Right atrium auricular region (tissue), 2 donors: ENCODE measurements around the gene CUL1. TPM values are rescaled to one million over a fixed set of nuclear protein-coding genes. Genes with fewer than 3 reads are reported as not detected.

Experiments used
- DNase-seq: peaks from one replicate; pipeline ENCODE4 v3.0.0-alpha.2; 2019; ENCODE audit warnings: low spot score
- H3K27ac ChIP-seq, 2 donors: fragments of 200-600 bp; sonication (generic); 1 replicate in 1 of 2; 2 replicates in 1 of 2; pipeline ENCODE4 v1.5.1; 2016 to 2019
- H3K27me3 ChIP-seq, 2 donors: fragments of 200-600 bp; sonication (generic); one replicate each; pipeline versions ENCODE4 v1.5.1 to v1.6.0; 2017 to 2019
- H3K36me3 ChIP-seq: fragments of 200-600 bp; sonication (generic); one replicate; pipeline ENCODE4 v1.5.1; 2016
- H3K4me1 ChIP-seq, 2 donors: fragments of 200-600 bp; sonication (generic); one replicate each; pipeline versions ENCODE4 v1.5.1 to v1.6.0; 2017 to 2019
- H3K4me3 ChIP-seq, 2 donors: fragments of 200-600 bp; sonication (generic); 1 replicate in 1 of 2; 2 replicates in 1 of 2; pipeline ENCODE4 v1.5.1; 2017 to 2019; ENCODE audit warnings: mild to moderate bottlenecking in 1 of 2, moderate library complexity in 1 of 2
- H3K9me3 ChIP-seq, 2 donors: fragments of 200-600 bp; sonication (generic); one replicate each; pipeline ENCODE4 v1.5.1; 2019
- CTCF ChIP-seq, 2 donors: fragments of 200-600 bp; sonication (generic); IDR thresholded peaks; one replicate each; pipeline ENCODE4 v1.5.1; 2019; ENCODE audit warnings: antibody characterized with exemption in 2 of 2
- total RNA-seq, 2 donors: library from RNA; depleted of rRNA; stranded (reverse); fragments of >200 nt; gene quantifications; one replicate each; pipeline ENCODE4 v1.1.0, GENCODE V29; 2016

Gene CUL1
- total RNA-seq, 2 donors from 2014 or later: 40.2 to 46.7 TPM

GRCh38 chr7:148770004-148770403 lies 71.3 kb downstream of the CUL1 start:
- H3K36me3 ChIP-seq: peaks cover 76% of the 10 kb centered on the region

GRCh38 chr7:148772297-148773089 lies 73.8 kb downstream of the CUL1 start:
- H3K27ac ChIP-seq: no peak overlapping the region
- no peak for DNase-seq
- H3K4me3 ChIP-seq: no peak overlapping the region
- H3K27me3 ChIP-seq: no peaks in the 10 kb centered on the region
- no peaks in the 10 kb centered on the region for H3K4me1 ChIP-seq
- no peaks in the 10 kb centered on the region for H3K9me3 ChIP-seq
- H3K36me3 ChIP-seq: peaks cover 66% of the 10 kb centered on the region
- no peak for TF ChIP-seq CTCF (IDR thresholded peaks at IDR 0.05)

More at GRCh38 chr7:148770004-148770403, 71.3 kb downstream of the CUL1 start:
- no peak for TF ChIP-seq CTCF (IDR thresholded peaks at IDR 0.05)
- no peak for DNase-seq
- Histone ChIP-seq H3K4me3 (no peak overlapping the region), H3K27me3 (no peaks in the 10 kb centered on the region), H3K4me1 (no peaks in the 10 kb centered on the region), H3K9me3 (no peaks in the 10 kb centered on the region), H3K27ac (no peak overlapping the region)

GRCh38 chr7:148773334-148773733 lies 74.6 kb downstream of the CUL1 start:
- H3K9me3 ChIP-seq: no peaks in the 10 kb centered on the region
- DNase-seq: no peak
- H3K4me1 ChIP-seq: no peaks in the 10 kb centered on the region
- no peaks in the 10 kb centered on the region for H3K27me3 ChIP-seq
- no peak overlapping the region for H3K27ac ChIP-seq
- TF ChIP-seq CTCF (IDR thresholded peaks at IDR 0.05): no peak
- peaks cover 61% of the 10 kb centered on the region for H3K36me3 ChIP-seq
- no peak overlapping the region for H3K4me3 ChIP-seq

- no peaks in the 10 kb centered on the region for H3K27me3 ChIP-seq
- no peak for TF ChIP-seq CTCF (IDR thresholded peaks at IDR 0.05)
Observed at GRCh38 chr7:148774471-148774870, 75.8 kb downstream of the CUL1 start.

GRCh38 chr7:148782757-148783456 lies 84.2 kb downstream of the CUL1 start:
- H3K4me1 ChIP-seq: peaks cover 0 to 6% of the 10 kb centered on the region in 2 donors
- H3K4me3 ChIP-seq: no peak overlapping the region
- H3K27me3 ChIP-seq: no peaks in the 10 kb centered on the region
- H3K36me3 ChIP-seq: peaks cover 70% of the 10 kb centered on the region
- H3K27ac ChIP-seq: no peak overlapping the region
- no peaks in the 10 kb centered on the region for H3K9me3 ChIP-seq
- no peak for TF ChIP-seq CTCF (IDR thresholded peaks at IDR 0.05)
- DNase-seq: no peak

More at GRCh38 chr7:148774471-148774870, 75.8 kb downstream of the CUL1 start:
- DNase-seq: no peak
- Histone ChIP-seq H3K9me3 (no peaks in the 10 kb centered on the region), H3K4me1 (no peaks in the 10 kb centered on the region), H3K4me3 (no peak overlapping the region), H3K27ac (no peak overlapping the region), H3K36me3 (peaks cover 56% of the 10 kb centered on the region)
